Pancreas (tissue), 10 donors: ENCODE data around the gene SPRED1. TPM values are rescaled to one million over a fixed set of nuclear protein-coding genes. Genes with fewer than 3 reads are reported as not detected.
A peak's percentile ranks its signal among the peaks of the same experiment; 100 is the strongest.

Source experiments
- ATAC-seq, 4 donors: fragments of 200-7000 bp; cut with Tn5 transposase; one replicate each; pipeline versions ENCODE4 v1.8.0 to v1.9.1; 2020; ENCODE audit warnings: mild to moderate bottlenecking in 4 of 4, moderate library complexity in 4 of 4
- DNase-seq, 6 donors: peaks; one replicate each; pipeline ENCODE4 v3.0.0-alpha.2; 2020
- FAIRE-seq: peaks from 2 replicates; lab custom pipeline; 2012; peaks lifted over from hg19 to GRCh38; lab: Jason Lieb, UNC
- H3K27ac ChIP-seq, 4 donors: fragments of 200-600 bp; sonication (generic); 1 replicate in 3 of 4; 2 replicates in 1 of 4; pipeline versions ENCODE4 v1.5.0 to v1.8.0; 2020
- H3K27me3 ChIP-seq, 4 donors: fragments of 200-600 bp; one replicate each; pipeline ENCODE4 v1.8.0; 2021
- H3K36me3 ChIP-seq, 3 donors: fragments of 200-600 bp; sonication (generic) in 1 of 3; one replicate each; pipeline versions ENCODE4 v1.5.0 to v1.8.0; 2020 to 2021
- H3K4me1 ChIP-seq, 3 donors: fragments of 200-600 bp; one replicate each; pipeline ENCODE4 v1.8.0; 2021
- H3K4me3 ChIP-seq, 4 donors: fragments of 200-600 bp; sonication (generic) in 2 of 4; one replicate each; pipeline versions ENCODE4 v1.5.0 to v1.8.0; 2020 to 2021
- H3K9me3 ChIP-seq, 4 donors: fragments of 200-600 bp; one replicate each; pipeline ENCODE4 v1.8.0; 2021
- CTCF ChIP-seq, 4 donors: fragments of 200-600 bp; sonication (generic) in 3 of 4; IDR thresholded peaks; one replicate each; pipeline versions ENCODE4 v1.5.0 to v1.8.0; 2021; ENCODE audit warnings: antibody characterized with exemption in 4 of 4
- WGBS, 2 donors: extraction: QIAGEN DNeasy Blood & Tissue Kit; methylation state at CpG; one replicate each; pipeline ENCODE4 v1.1.7; 2013; 5-methylcytosine and 5-hydroxymethylcytosine counted together
- intact Hi-C, 3 donors: fragments of 100-400 bp; cut with DNase I; formaldehyde crosslinking; loops; one replicate each; pipeline versions ENCODE4 v1.11.1 to v1.14.2; 2022
- polyA plus RNA-seq, 2 donors: library from polyadenylated mRNA; stranded (reverse); fragments of 200-250 nt; gene quantifications; one replicate each; pipeline ENCODE4 v1.2.3, GENCODE V29; 2013
- total RNA-seq, 6 donors: library from RNA; stranded (reverse); fragmentation: NEBNext Ultra II Directional in 4 of 6; extraction: Animal tissue kit (Norgen Biotek cat#: 25700) in 4 of 6; gene quantifications; one replicate each; pipeline versions ENCODE4 v1.2.1 to v1.2.4, GENCODE V29; 2021 to 2023
- donor health status: healthy with polysubstance abuse.
- donor health status: DM: no; HTN: no; CAD: no; lungs with moderate emphysema.
- donor health status: DM: no; HTN: no; CAD: no.
- donor health status: control.
- donor health status: control.
- donor health status: Bipolar disorder and iron deficiency.
- donor health status: DM: yes; HTN: yes; CAD: no.
- donor health status: DM: no; HTN: no; CAD: no.
- donor health status: DM: no; HTN: no; CAD: no.
- donor health status: DM: yes; HTN: yes; CAD: no.

SPRED1 gene
- total and polyA plus RNA-seq, 8 donors, result 2.5 to 19.2 (median 6.5) TPM

- WGBS, 2 donors, result 85 to 92% methylated on average over 5 of the region's 5 CpGs
- Histone ChIP-seq H3K4me3 (no peak overlapping the region), H3K9me3 (no peaks in the 10 kb centered on the region), H3K4me1 (peaks cover 0 to 8% (median 0%) of the 10 kb centered on the region in 3 donors), H3K27me3 (no peaks in the 10 kb centered on the region), H3K36me3 (no peaks in the 10 kb centered on the region), H3K27ac (no peak overlapping the region)
- FAIRE-seq (no peak), DNase-seq (no peak), ATAC-seq (no peak)
- intact Hi-C loops, result no loop called here
- no peak for TF ChIP-seq CTCF (IDR thresholded peaks at IDR 0.05)
Observed at GRCh38 chr15:38307861-38308641, 55.4 kb downstream of the SPRED1 start.

GRCh38 chr15:38308797-38309196 lies 56.2 kb downstream of the SPRED1 start:
- no peak for TF ChIP-seq CTCF (IDR thresholded peaks at IDR 0.05)
- ATAC-seq (no peak), FAIRE-seq (no peak), DNase-seq (no peak)
- Histone ChIP-seq H3K36me3 (no peaks in the 10 kb centered on the region), H3K27ac (no peak overlapping the region), H3K4me3 (no peak overlapping the region), H3K27me3 (no peaks in the 10 kb centered on the region), H3K4me1 (peaks cover 0 to 3% (median 0%) of the 10 kb centered on the region in 3 donors), H3K9me3 (no peaks in the 10 kb centered on the region)
- 92 to 97% methylated on average over 3 of the region's 3 CpGs for WGBS, 2 donors
- intact Hi-C loops, result no loop called here

GRCh38 chr15:38312190-38312589 lies 59.6 kb downstream of the SPRED1 start:
- no peak for FAIRE-seq
- ATAC-seq, result no peak
- H3K36me3 ChIP-seq, result no peaks in the 10 kb centered on the region
- H3K4me1 ChIP-seq, result no peaks in the 10 kb centered on the region
- H3K4me3 ChIP-seq, result no peak overlapping the region
- TF ChIP-seq CTCF (IDR thresholded peaks at IDR 0.05), result no peak
- 77 to 85% methylated on average over 3 of the region's 3 CpGs for WGBS, 2 donors
- intact Hi-C loops, result no loop called here
- H3K27me3 ChIP-seq, result no peaks in the 10 kb centered on the region
- H3K27ac ChIP-seq, result no peak overlapping the region
- DNase-seq, result no peak
- H3K9me3 ChIP-seq, result no peaks in the 10 kb centered on the region

- Histone ChIP-seq H3K27me3 (no peaks in the 10 kb centered on the region), H3K27ac (no peak overlapping the region), H3K9me3 (no peaks in the 10 kb centered on the region), H3K4me3 (no peak overlapping the region), H3K4me1 (no peaks in the 10 kb centered on the region), H3K36me3 (no peaks in the 10 kb centered on the region)
- 73 to 76% methylated on average over 2 of the region's 2 CpGs for WGBS, 2 donors
- TF ChIP-seq CTCF (IDR thresholded peaks at IDR 0.05), result no peak
- DNase-seq, result no peak
- intact Hi-C loops, result no loop called here
- FAIRE-seq, result peak; percentile 5
- no peak for ATAC-seq
Observed at GRCh38 chr15:38316311-38316710, 63.7 kb downstream of the SPRED1 start.

GRCh38 chr15:38320181-38320580 lies 67.5 kb downstream of the SPRED1 start:
- ATAC-seq (no peak), DNase-seq (no peak), FAIRE-seq (no peak)
- Histone ChIP-seq H3K27ac (no peak overlapping the region), H3K36me3 (peaks cover 0 to 4% (median 0%) of the 10 kb centered on the region in 3 donors), H3K4me3 (no peak overlapping the region), H3K9me3 (no peaks in the 10 kb centered on the region), H3K27me3 (no peaks in the 10 kb centered on the region), H3K4me1 (no peaks in the 10 kb centered on the region)
- no peak for TF ChIP-seq CTCF (IDR thresholded peaks at IDR 0.05)
- intact Hi-C loops, result no loop called here
